Hepatocyte (in vitro differentiated cells): ENCODE measurements around the gene ACTL10.

Source experiments
- CTCF ChIP-seq: fragments of 200-600 bp; sonication (generic); IDR thresholded peaks from 2 replicates; pipeline ENCODE4 v1.5.1; 2016; ENCODE audit warnings: antibody characterized with exemption, mild to moderate bottlenecking; ENCODE audit not compliant: poor library complexity
- EZH2 ChIP-seq: fragments of 200-600 bp; sonication (generic); IDR thresholded peaks from 2 replicates; pipeline ENCODE4 v1.6.1; 2016; ENCODE audit warnings: antibody characterized with exemption, mild to moderate bottlenecking, borderline replicate concordance
- EZH2phosphoT487 ChIP-seq: fragments of 200-600 bp; sonication (generic); IDR thresholded peaks from one replicate; pipeline ENCODE4 v1.6.1; 2018; ENCODE audit warnings: antibody characterized with exemption, mild to moderate bottlenecking, low read depth, moderate library complexity; ENCODE audit not compliant: unreplicated experiment, severe bottlenecking

GRCh38 chr20:33658510-33658909 lies 8.2 kb upstream of the ACTL10 start:
- no peak for TF ChIP-seq CTCF
- TF ChIP-seq EZH2: no peak
- TF ChIP-seq EZH2phosphoT487: no peak
